Cardiac muscle cell (in vitro differentiated cells and primary cell): ENCODE data around the gene S100A6. TPM values are rescaled to one million over a fixed set of nuclear protein-coding genes. Genes with fewer than 3 reads are reported as not detected.

Source experiments
- DNase-seq, 2 donors: peaks; one replicate each; pipeline versions ENCODE4 v3.0.0 to v3.0.0-alpha.2; 2010 to 2017; ENCODE audit warnings: low read depth in 1 of 2, low spot score in 1 of 2
- H3K27ac ChIP-seq: fragments of 200-600 bp; sonication (generic); 2 replicates; pipeline ENCODE4 v1.5.1; 2016
- H3K27me3 ChIP-seq: fragments of 200-600 bp; sonication (generic); 2 replicates; pipeline ENCODE4 v1.6.0; 2016; ENCODE audit warnings: control low read depth
- H3K36me3 ChIP-seq: fragments of 200-600 bp; sonication (generic); 2 replicates; pipeline ENCODE4 v1.5.1; 2016; ENCODE audit warnings: control low read depth
- H3K4me1 ChIP-seq: fragments of 200-600 bp; sonication (generic); 2 replicates; pipeline ENCODE4 v1.8.1; 2017; ENCODE audit warnings: low read depth, mild to moderate bottlenecking, mixed run types
- H3K4me3 ChIP-seq: fragments of 200-600 bp; sonication (generic); 2 replicates; pipeline ENCODE4 v1.5.1; 2016; ENCODE audit warnings: mild to moderate bottlenecking
- H3K9me3 ChIP-seq: fragments of 200-600 bp; sonication (generic); 2 replicates; pipeline ENCODE4 v1.5.1; 2017; ENCODE audit warnings: low read depth, mild to moderate bottlenecking, control low read depth
- CTCF ChIP-seq: IDR thresholded peaks from 2 replicates; pipeline ENCODE4 v1.5.1; 2012; ENCODE audit warnings: low read depth, mild to moderate bottlenecking, low read length
- polyA plus RNA-seq: library from polyadenylated mRNA; unstranded; fragments of >200 nt; fragmentation: Nextera tagmentation; extraction: Ambion mirVana; gene quantifications from 2 replicates; pipeline ENCODE4 v1.2.1, GENCODE V29; 2016
- total RNA-seq: library from RNA; depleted of rRNA; stranded (reverse); fragments of >200 nt; gene quantifications from 2 replicates; pipeline ENCODE4 v1.2.3, GENCODE V29; 2016

S100A6 gene
- total and polyA plus RNA-seq, 2 experiments from 2014 or later = 23.1 to 40.7 TPM

DNA sequence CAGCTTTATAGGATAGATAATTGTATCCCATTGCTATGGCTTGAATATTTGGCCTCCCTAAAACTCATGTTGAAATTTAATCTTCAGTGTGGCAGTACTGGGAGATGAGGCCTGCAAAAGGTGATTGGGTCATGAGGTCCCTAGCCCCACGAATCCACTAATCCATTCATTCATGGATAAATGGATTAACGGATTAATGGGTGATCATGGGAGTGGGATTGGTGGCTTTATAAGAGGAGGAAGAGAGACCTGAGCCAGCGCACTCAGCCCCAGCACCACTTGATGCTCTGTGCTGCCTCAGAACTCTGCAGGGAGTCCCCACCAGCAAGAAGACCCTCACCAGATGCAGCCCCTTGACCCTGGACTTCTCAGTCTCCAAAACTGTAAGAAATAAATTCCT is 32.0 kb downstream of the S100A6 start:
- Histone ChIP-seq H3K27me3 (no peaks in the 10 kb centered on the region), H3K36me3 (no peaks in the 10 kb centered on the region), H3K27ac (no peak overlapping the region), H3K9me3 (no peaks in the 10 kb centered on the region), H3K4me3 (no peak overlapping the region), H3K4me1 (no peaks in the 10 kb centered on the region)
- TF ChIP-seq CTCF = no peak
- DNase-seq = no peak

DNA sequence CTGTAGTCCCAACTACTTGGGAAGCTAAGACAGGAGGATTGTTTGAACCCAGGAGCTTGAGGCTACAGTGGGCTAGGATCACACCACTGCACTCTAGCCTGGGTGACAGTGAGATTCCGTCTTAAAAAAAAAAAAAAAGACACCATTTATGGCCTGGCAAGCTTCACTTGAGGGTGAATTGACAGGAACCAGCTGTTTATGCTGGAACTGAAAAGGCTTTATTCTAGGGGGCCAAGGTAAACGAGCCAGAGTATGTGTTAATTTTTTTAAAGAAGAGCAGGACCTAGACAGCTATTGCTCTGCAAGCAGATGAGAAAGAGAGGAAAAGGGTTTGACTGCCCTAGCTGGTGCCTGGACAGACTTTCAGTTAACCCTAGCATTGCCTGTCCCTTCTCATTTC is 37.0 kb downstream of the S100A6 start:
- Histone ChIP-seq H3K27ac (no peak overlapping the region), H3K4me1 (peaks cover 19% of the 10 kb centered on the region), H3K27me3 (no peaks in the 10 kb centered on the region), H3K36me3 (no peaks in the 10 kb centered on the region), H3K4me3 (no peak overlapping the region), H3K9me3 (no peaks in the 10 kb centered on the region)
- TF ChIP-seq CTCF = no peak
- DNase-seq = peak in 1 of 2 donors; percentile 64

- DNase-seq = no peak
- H3K9me3 ChIP-seq = no peaks in the 10 kb centered on the region
- no peak overlapping the region for H3K4me3 ChIP-seq
- no peak for TF ChIP-seq CTCF
- no peaks in the 10 kb centered on the region for H3K36me3 ChIP-seq
- H3K27me3 ChIP-seq = no peaks in the 10 kb centered on the region
- peak overlapping the region; percentile 77 for H3K27ac ChIP-seq
- H3K4me1 ChIP-seq = peaks cover 26% of the 10 kb centered on the region
Observed at GRCh38 chr1:153495536-153495935, 40.3 kb downstream of the S100A6 start.

GRCh38 chr1:153494976-153495535 is 40.7 kb downstream of the S100A6 start:
- Histone ChIP-seq H3K27me3 (no peaks in the 10 kb centered on the region), H3K4me3 (no peak overlapping the region), H3K27ac (peak overlapping the region; percentile 77), H3K36me3 (no peaks in the 10 kb centered on the region), H3K4me1 (peaks cover 31% of the 10 kb centered on the region), H3K9me3 (no peaks in the 10 kb centered on the region)
- peak; percentile 75 to 95 for DNase-seq
- TF ChIP-seq CTCF = peak; percentile 93

GRCh38 chr1:153493343-153493960 is 42.3 kb downstream of the S100A6 start:
- no peak for TF ChIP-seq CTCF
- Histone ChIP-seq H3K9me3 (no peaks in the 10 kb centered on the region), H3K4me1 (peaks cover 39% of the 10 kb centered on the region), H3K27me3 (no peaks in the 10 kb centered on the region), H3K4me3 (no peak overlapping the region), H3K36me3 (no peaks in the 10 kb centered on the region), H3K27ac (peak overlapping the region; percentile 69)
- peak; percentile 19 to 60 for DNase-seq
